CD4-positive, CD25-positive, alpha-beta regulatory T cell (primary cell): ENCODE results near the gene WDR62. TPM values are rescaled to one million over a fixed set of nuclear protein-coding genes. Genes with fewer than 3 reads are reported as not detected.
A peak's percentile ranks its signal among the peaks of the same experiment; 100 is the strongest.

Experiments used
- ATAC-seq, 2 donors: fragments of 150-1000 bp; cut with Tn5 transposase; one replicate each; pipeline ENCODE4 v1.10.0; 2021; ENCODE audit warnings: low read depth in 2 of 2, moderate number of reproducible peaks in 2 of 2, moderate library complexity in 1 of 2
- DNase-seq, 3 donors: peaks; one replicate each; pipeline versions ENCODE4 v3.0.0 to v3.0.0-alpha.2; 2012 to 2022; ENCODE audit warnings: mixed read lengths in 1 of 3
- H3K27ac ChIP-seq: one replicate; pipeline ENCODE4 v1.7.0; 2013; ENCODE audit warnings: mild to moderate bottlenecking, low read length; ENCODE audit not compliant: insufficient read depth, poor library complexity, severe bottlenecking
- H3K27me3 ChIP-seq: one replicate; pipeline ENCODE4 v1.7.0; 2013; ENCODE audit warnings: low read length; ENCODE audit not compliant: control insufficient read depth, insufficient read depth
- H3K36me3 ChIP-seq: one replicate; pipeline ENCODE4 v1.7.0; 2013; ENCODE audit warnings: mild to moderate bottlenecking, low read length, moderate library complexity; ENCODE audit not compliant: control insufficient read depth, insufficient read depth
- H3K4me1 ChIP-seq: 2 replicates; pipeline ENCODE4 v1.7.0; 2013; ENCODE audit warnings: mild to moderate bottlenecking, low read length; ENCODE audit not compliant: insufficient read depth, control insufficient read depth, poor library complexity, severe bottlenecking
- H3K4me3 ChIP-seq: one replicate; pipeline ENCODE4 v1.7.0; 2013; ENCODE audit warnings: low read depth, mild to moderate bottlenecking, low read length, moderate library complexity
- H3K9me3 ChIP-seq, 2 experiments: 1 replicate in 1 of 2; 2 replicates in 1 of 2; pipeline ENCODE4 v1.7.0; 2013; ENCODE audit warnings: low read length in 2 of 2, mild to moderate bottlenecking in 1 of 2, moderate library complexity in 1 of 2; ENCODE audit not compliant: control insufficient read depth in 2 of 2
- H3K27ac Mint-ChIP-seq, 3 donors: one replicate each; pipeline ENCODE4 v1.8.0; 2020 to 2022; ENCODE audit warnings: mild to moderate bottlenecking in 3 of 3, mixed read lengths in 3 of 3, moderate library complexity in 2 of 3
- H3K27me3 Mint-ChIP-seq: one replicate; pipeline ENCODE4 v1.8.0; 2022; ENCODE audit warnings: mild to moderate bottlenecking, mixed read lengths
- H3K36me3 Mint-ChIP-seq: one replicate; pipeline ENCODE4 v1.8.0; 2020; ENCODE audit warnings: mixed read lengths
- H3K4me1 Mint-ChIP-seq, 4 donors: one replicate each; pipeline ENCODE4 v1.8.0; 2020 to 2022; ENCODE audit warnings: mixed read lengths in 4 of 4, mild to moderate bottlenecking in 1 of 4
- H3K4me3 Mint-ChIP-seq, 4 donors: one replicate each; pipeline ENCODE4 v1.8.0; 2020 to 2022; ENCODE audit warnings: mild to moderate bottlenecking in 4 of 4, mixed read lengths in 4 of 4, moderate library complexity in 3 of 4
- H3K9me3 Mint-ChIP-seq, 7 donors: one replicate each; pipeline ENCODE4 v1.8.0; 2020 to 2022; ENCODE audit warnings: mixed read lengths in 7 of 7, mild to moderate bottlenecking in 3 of 7, moderate library complexity in 2 of 7
- polyA plus RNA-seq, 4 donors: library from polyadenylated mRNA; unstranded; fragments of 300-500 nt; fragmentation: Illumina TruSeq; gene quantifications; one replicate each; pipeline ENCODE4 v1.2.3, GENCODE V29; 2021
- total RNA-seq: library from RNA; stranded (reverse); gene quantifications from one replicate; pipeline ENCODE4 v1.2.3, GENCODE V29; 2022

WDR62 gene
- total RNA-seq (6.8 TPM), polyA plus RNA-seq (under 1 TPM in 3 of 4 donors, not detected in 1; 0.21 to 0.46 (median 0.44) TPM)

DNA sequence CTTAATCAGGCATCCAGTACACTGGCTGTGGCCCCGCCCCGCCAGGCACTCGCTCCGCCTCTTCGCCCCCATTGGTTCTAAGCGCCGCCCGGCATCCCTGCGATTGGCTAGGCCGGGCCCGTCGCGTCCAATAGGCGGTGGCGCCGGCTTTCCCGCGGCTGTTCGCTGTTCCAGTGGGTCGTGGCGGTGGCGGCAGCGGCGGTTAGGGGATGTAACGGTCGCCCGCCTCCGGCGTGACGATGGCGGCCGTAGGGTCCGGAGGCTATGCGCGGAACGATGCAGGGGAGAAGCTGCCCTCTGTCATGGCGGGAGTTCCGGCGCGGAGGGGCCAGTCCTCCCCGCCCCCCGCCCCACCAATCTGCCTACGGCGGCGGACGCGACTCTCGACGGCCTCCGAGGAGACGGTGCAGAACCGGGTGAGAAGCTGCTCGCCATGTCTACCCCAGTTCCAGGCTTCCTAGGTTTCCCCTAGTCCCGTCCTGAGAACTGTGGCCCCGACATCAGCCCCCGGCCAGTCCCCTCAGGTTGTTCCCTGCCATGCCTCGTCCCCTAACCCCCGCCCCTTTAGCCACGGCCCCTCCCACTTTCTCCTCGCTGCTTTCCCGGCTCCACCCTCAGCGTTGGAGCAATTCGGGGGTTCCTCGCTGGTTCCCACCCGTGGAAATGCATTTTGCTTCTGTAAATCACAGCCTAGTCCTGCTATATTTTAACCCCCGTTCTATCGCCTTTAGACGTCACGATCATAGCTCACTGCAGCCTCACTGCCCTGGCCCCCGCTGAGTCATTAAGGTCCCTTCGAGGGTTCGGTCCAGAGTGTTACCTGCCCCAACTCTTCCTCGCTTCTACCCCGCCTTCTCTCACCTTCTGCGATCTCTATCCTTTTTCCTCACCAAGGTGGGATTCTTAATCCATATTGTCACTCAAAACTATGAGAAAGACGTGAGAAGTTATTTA lies at the start of gene WDR62:
Gene WDR62 (plus strand): TSS at position 165 of the 954 bp plus-strand sequence. CDS start 75 bp downstream, at position 240.
- peaks cover 16% of the 10 kb centered on the region for H3K4me1 ChIP-seq
- peak; percentile 72 to 73 for ATAC-seq
- peak within 1 kb of the TSS; percentile 95 for H3K27ac ChIP-seq
- peak in 2 of 3 donors; percentile 90 to 95 for DNase-seq
- no peaks in the 10 kb centered on the region for H3K36me3 ChIP-seq
- Mint-ChIP-seq H3K4me1 (peaks cover 4 to 31% (median 23%) of the 10 kb centered on the region in 4 donors), H3K36me3 (peaks cover 4% of the 10 kb centered on the region), H3K9me3 (no peaks in the 10 kb centered on the region), H3K27ac (peak within 1 kb of the TSS; percentile 95 to 98 (median 98)), H3K4me3 (peak within 1 kb of the TSS; percentile 91 to 99 (median 98)), H3K27me3 (peaks cover 4% of the 10 kb centered on the region)
- H3K4me3 ChIP-seq = peak within 1 kb of the TSS; percentile 97
- H3K9me3 ChIP-seq = no peaks in the 10 kb centered on the region
- no peaks in the 10 kb centered on the region for H3K27me3 ChIP-seq

DNA sequence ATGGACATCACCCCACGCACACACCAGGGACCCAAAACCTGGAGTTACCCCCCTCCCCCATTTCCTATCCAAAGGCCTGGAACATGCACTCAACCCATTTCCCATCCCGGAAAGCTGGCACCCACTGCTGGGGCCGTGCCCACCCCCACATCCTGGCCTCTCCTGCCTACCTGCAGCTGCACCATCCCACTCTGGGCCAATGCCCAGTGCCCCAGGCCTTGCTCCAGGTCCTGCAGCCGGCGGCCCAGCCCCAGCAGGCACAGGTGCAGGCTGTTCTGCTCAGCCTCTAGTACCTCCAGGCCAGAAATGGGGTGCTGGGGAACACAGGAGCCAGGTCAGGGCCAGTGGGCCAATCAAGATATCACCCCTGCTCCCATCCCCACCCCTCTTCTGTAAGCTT lies 47.7 kb upstream of the WDR62 start:
- Mint-ChIP-seq H3K4me1 (peaks cover 0 to 24% (median 4%) of the 10 kb centered on the region in 4 donors), H3K4me3 (no peak overlapping the region), H3K27me3 (no peaks in the 10 kb centered on the region), H3K9me3 (no peaks in the 10 kb centered on the region), H3K36me3 (peaks cover 15% of the 10 kb centered on the region), H3K27ac (peak overlapping the region in 1 of 3 donors; percentile 76)
- Histone ChIP-seq H3K27ac (no peak overlapping the region), H3K27me3 (no peaks in the 10 kb centered on the region), H3K9me3 (no peaks in the 10 kb centered on the region), H3K36me3 (no peaks in the 10 kb centered on the region), H3K4me3 (no peak overlapping the region), H3K4me1 (peaks cover 13% of the 10 kb centered on the region)
- no peak for DNase-seq
- ATAC-seq = no peak

- peaks cover 0 to 31% (median 11%) of the 10 kb centered on the region in 4 donors for H3K4me1 Mint-ChIP-seq
- DNase-seq (no peak), ATAC-seq (no peak)
- H3K27ac Mint-ChIP-seq = peak within 1 kb of the TSS in 1 of 3 donors; percentile 71
- H3K36me3 Mint-ChIP-seq = peaks cover 10% of the 10 kb centered on the region
- no peaks in the 10 kb centered on the region for H3K27me3 Mint-ChIP-seq
- no peaks in the 10 kb centered on the region for H3K9me3 Mint-ChIP-seq
- no peaks in the 10 kb centered on the region for H3K9me3 ChIP-seq
- H3K27ac ChIP-seq = no peak within 1 kb of the TSS
- no peaks in the 10 kb centered on the region for H3K36me3 ChIP-seq
- peaks cover 17% of the 10 kb centered on the region for H3K4me1 ChIP-seq
- peak within 1 kb of the TSS; percentile 16 to 76 (median 62) for H3K4me3 Mint-ChIP-seq
- H3K27me3 ChIP-seq = no peaks in the 10 kb centered on the region
- H3K4me3 ChIP-seq = no peak within 1 kb of the TSS
Observed at GRCh38 chr19:36008336-36008978, 46.2 kb upstream of the WDR62 start, which contains the start of gene SYNE4. Gene SYNE4, minus strand, starts transcription at chr19:36008813. Its CDS starts 132 bp downstream, at chr19:36008681.

GRCh38 chr19:36009220-36009619 lies 45.5 kb upstream of the WDR62 start:
- DNase-seq (peak in 2 of 3 donors; percentile 22 to 59), ATAC-seq (no peak)
- Histone ChIP-seq H3K36me3 (no peaks in the 10 kb centered on the region), H3K4me1 (peaks cover 21% of the 10 kb centered on the region), H3K4me3 (no peak overlapping the region), H3K27me3 (no peaks in the 10 kb centered on the region), H3K27ac (no peak overlapping the region), H3K9me3 (no peaks in the 10 kb centered on the region)
- peaks cover 9% of the 10 kb centered on the region for H3K36me3 Mint-ChIP-seq
- H3K27ac Mint-ChIP-seq = peak overlapping the region in 1 of 3 donors; percentile 71
- peaks cover under 1 to 39% (median 15%) of the 10 kb centered on the region in 4 donors for H3K4me1 Mint-ChIP-seq
- no peaks in the 10 kb centered on the region for H3K9me3 Mint-ChIP-seq
- H3K27me3 Mint-ChIP-seq = no peaks in the 10 kb centered on the region
- H3K4me3 Mint-ChIP-seq = peak overlapping the region in 2 of 4 donors; percentile 15 to 76

DNA sequence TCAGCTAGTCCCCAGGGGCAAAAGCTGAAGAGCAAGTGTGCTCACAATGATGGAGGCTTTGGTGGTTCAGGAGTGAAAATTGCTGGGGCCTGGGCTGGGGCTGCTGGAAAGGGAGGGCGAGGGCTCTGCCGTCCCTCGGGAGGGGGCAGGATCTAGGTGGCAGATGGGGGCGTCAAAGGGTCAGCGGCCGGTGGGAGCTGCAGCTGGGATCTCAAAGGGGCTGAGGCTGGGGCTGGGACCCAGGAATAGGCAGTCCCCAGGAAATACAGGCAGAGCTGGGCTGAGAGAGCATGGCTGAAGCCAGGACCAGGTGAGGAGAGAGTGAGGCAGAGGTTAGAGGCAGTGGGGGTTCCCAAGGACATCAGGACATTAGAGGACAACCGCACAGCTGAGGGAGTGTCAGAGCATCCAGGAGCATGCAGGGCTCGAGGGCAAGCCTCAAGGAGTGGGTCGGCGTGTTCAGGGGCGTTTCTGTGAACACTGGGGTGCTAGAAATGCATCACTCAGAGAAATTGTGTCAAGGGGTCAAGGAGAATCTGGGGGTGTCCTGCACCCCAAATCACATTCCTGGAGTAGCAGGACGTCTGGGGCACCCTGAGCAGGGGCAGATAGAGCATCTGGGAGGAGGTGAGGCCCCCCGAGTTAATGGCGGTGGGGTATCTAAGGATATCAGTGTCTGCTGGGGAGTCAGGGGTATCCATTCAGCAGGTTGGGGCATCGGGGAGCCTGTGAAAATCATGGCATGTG lies 44.9 kb upstream of the WDR62 start:
- no peak overlapping the region for H3K4me3 ChIP-seq
- peak overlapping the region; percentile 57 to 76 (median 68) for H3K4me3 Mint-ChIP-seq
- no peak overlapping the region for H3K27ac ChIP-seq
- peaks cover 26% of the 10 kb centered on the region for H3K4me1 ChIP-seq
- H3K9me3 Mint-ChIP-seq = no peaks in the 10 kb centered on the region
- H3K9me3 ChIP-seq = no peaks in the 10 kb centered on the region
- no peaks in the 10 kb centered on the region for H3K36me3 ChIP-seq
- ATAC-seq (no peak), DNase-seq (no peak)
- H3K4me1 Mint-ChIP-seq = peaks cover 4 to 45% (median 20%) of the 10 kb centered on the region in 4 donors
- H3K27ac Mint-ChIP-seq = peak overlapping the region in 1 of 3 donors; percentile 71
- H3K27me3 ChIP-seq = no peaks in the 10 kb centered on the region
- H3K36me3 Mint-ChIP-seq = peaks cover 9% of the 10 kb centered on the region
- H3K27me3 Mint-ChIP-seq = no peaks in the 10 kb centered on the region

GRCh38 chr19:36010402-36010801 lies 44.3 kb upstream of the WDR62 start:
- Mint-ChIP-seq H3K9me3 (no peaks in the 10 kb centered on the region), H3K36me3 (peaks cover 6% of the 10 kb centered on the region), H3K27ac (peak overlapping the region in 1 of 3 donors; percentile 71), H3K4me1 (peaks cover 4 to 47% (median 22%) of the 10 kb centered on the region in 4 donors), H3K4me3 (peak overlapping the region; percentile 57 to 76 (median 68)), H3K27me3 (no peaks in the 10 kb centered on the region)
- no peak overlapping the region for H3K4me3 ChIP-seq
- H3K36me3 ChIP-seq = no peaks in the 10 kb centered on the region
- DNase-seq = no peak
- no peaks in the 10 kb centered on the region for H3K27me3 ChIP-seq
- ATAC-seq = no peak
- H3K4me1 ChIP-seq = peaks cover 32% of the 10 kb centered on the region
- H3K9me3 ChIP-seq = no peaks in the 10 kb centered on the region
- no peak overlapping the region for H3K27ac ChIP-seq
